GM21360 (cell line): ENCODE results near the gene HMGN4.
"Not testable (repeated sequence)": the region's sequence is repeated elsewhere in the genome, so short reads cannot be mapped to it uniquely, and the experiment has no call there.

Experiments
- ATAC-seq: cut with Tn5 transposase; IDR thresholded peaks from one replicate; pipeline ENCODE4 v1.9.1; 2021; ENCODE audit warnings: mild to moderate bottlenecking, moderate library complexity; ENCODE audit not compliant: unreplicated experiment

The HMGN4 gene

DNA sequence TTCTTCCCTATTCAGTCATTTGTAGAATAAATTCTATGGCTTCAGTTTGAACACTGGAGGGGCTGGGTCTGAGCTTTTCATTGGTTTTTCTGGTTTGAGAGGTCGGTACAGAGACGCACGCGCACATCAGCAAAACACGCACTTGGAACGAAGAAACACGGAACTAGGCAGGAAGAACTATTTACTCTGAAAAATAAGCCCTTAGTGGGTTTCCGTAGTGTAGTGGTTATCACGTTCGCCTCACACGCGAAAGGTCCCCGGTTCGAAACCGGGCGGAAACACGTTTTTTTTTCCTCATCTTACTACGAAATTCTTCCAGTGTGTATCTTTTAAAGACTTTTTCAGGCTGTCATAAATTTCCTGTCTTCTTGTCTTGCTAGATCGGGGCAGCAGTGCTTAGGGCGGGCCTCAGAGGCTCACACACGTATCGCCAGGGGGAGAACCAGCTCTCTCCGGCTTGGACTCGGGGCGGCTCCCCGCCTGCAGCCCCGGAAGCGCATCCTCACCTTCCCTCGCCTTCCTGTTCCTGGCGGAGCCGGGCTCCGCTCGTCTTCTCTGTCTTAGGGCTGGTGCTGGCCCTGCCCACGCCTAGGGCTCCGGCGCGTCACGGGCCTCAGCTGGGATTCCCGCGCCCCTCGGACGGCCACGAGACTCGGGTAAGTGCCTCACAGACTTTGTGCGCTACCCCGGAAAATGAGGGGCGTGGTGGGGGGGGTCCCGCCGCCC, at the start of gene HMGN4:
TSS of gene HMGN4 (plus strand) at position 521 of the 726 bp plus-strand sequence. CDS start 6,841 bp downstream, outside the sequence.
- peak; percentile 45 for ATAC-seq

DNA sequence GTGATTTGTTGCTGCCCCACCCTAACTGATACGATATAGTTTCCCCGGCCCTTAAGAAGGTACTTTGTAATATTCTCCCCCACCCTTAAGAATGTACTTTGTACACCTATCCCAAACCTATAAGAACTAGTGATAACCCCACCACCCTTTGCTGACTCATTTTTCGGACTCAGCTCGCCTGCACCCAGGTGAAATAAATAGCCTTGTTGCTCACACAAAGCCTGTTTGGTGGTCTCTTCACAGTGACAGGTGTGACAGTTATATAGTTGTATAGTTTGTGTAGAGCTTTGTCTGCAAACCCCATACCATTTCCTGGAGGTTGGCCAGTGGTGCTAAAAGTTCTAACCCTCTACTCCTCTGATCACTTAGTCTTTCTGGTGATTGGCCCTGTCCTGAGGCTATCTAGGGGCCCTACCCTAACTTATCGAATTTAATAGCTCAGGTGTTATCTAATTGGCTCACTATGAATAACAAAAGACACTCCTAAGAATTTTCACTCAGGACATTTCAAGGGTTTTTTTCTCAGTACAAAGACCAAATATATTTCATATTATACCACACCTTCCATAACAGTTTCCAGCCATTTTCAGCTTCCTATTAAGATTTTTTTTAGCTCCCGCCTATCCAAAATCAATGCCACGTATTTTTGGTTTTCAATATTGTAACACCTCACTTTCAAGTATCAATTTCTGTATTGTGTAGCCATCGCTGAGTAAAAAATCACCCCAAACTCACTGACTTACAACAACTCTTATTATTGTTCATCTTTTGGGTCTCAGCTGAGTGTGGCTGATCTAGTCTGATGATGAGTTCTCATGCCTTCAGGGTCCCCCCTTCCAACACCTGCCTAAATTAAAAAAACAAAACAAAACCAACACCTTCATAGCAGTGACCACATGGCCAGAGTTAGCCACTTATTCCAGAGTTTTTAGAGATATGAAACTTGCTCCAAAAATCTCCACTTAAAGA, 47.9 kb upstream of the HMGN4 start:
- ATAC-seq: no peak

DNA sequence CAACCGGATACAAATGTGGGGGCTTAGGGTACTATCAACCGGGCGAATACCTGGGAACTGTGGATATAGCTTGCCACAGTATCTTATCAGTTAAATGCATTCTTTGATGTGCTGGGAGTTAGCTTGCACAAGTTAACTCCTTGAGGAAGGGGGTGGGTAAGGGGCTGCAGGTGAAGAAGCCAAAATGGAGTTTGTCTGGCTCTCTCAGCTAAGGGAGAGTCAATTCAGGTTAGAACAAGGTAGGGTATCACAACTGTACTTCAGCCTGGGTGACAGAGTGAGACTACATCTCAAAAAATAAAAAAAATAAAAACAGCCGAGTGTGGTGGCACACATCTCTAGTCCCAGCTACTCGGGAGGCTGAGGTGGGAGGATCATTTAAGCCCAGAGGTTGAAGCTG, 46.6 kb upstream of the HMGN4 start:
- ATAC-seq: no peak

DNA sequence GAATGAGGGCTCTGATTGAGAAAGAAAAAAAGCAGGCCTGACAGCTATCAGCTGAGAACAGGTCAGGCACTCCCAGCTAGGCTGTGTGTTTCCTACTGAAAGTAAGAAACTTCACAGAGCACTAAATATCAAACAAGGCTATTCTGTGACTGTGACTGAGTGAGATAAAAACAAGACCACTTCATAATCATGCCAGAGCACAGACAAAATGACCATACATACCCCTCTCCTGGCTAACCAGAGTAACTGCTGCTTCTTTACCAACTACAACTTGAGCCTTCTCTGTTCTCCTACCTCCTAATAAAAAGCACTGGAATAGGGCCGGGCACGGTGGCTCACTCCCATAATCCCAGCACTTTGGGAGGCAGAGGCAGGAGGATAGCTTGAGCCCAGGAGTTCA, 44.9 kb upstream of the HMGN4 start:
- no peak for ATAC-seq

DNA sequence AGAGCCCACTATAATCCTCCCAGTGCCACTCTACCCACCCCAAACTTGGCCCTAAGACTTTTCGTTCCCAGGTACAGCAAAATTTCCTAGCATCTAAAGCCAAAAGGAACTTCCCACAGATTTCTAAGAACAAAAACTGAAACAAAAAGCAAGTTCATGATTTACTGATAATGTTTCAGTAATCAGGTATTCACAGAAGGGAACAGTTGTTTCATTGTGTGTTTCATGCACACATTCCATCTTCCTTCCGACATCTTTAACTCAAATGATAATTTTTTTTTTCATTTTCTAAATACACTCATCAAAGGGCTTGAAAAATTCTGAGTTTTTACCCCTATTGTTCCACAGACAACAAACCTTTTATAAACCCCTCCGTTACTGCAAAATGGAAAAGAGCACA, 44.0 kb upstream of the HMGN4 start:
- ATAC-seq: no peak

DNA sequence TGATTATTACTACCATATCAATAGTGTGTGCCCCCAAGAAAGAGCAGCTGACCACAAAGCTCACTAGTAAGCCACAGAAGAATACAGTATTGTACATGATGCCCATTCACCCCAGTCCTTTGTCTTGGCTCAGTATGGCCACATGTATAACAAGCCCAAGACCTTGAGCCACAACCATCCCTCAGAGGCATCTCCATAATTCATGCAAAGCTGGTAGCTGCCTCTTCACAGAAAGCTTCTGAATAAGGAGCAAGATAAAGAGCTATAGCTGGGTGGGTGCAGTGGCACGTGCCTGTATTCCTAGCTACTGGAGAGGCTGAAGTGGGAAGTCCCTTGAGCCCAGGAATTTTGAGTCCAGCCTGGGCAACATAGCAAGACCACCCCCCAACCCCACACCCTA, 42.9 kb upstream of the HMGN4 start:
- no peak for ATAC-seq

DNA sequence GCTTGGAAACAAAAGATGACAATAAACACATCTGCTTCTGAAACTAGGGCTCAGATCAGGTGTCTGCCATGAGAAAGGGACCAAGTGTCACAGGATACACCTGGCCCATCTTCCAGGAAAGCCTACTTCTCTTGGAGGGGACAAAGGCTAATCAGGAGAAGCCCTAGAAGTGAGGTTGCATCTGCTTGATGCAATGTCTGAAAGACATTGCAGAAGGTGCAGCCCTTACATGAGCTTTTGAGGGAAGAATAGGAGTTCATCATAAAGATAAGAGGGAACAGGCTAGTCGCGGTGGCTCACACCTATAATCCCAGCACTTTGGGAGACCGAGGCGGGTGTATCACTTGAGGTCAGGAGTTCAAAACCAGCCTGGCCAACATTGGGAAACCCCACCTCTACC, 40.6 kb upstream of the HMGN4 start:
- ATAC-seq: no peak

DNA sequence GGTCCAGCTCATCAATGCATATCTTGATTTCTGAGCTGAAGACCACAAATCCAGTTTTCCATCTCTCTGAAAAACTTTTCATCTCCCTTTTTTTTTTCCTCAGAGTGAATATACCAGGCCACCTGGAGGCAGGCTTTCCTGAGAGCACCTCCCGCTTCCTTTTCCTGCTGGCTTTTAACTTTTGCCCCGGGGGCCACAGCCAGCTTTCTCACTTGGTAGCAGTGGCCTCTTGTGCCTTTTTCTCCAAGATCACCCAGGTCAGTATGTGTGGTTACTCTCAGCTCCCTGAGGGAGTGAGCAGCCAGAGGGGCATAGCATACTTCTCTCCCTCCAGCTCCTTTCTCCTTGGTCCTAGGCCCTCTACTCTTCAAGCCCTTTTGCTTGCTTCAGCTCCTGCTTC, 38.1 kb upstream of the HMGN4 start, which contains the start of gene BTN1A1:
TSS of gene BTN1A1 (plus strand) at position 202 of the 400 bp plus-strand sequence. CDS start 984 bp downstream, outside the sequence.
- no peak for ATAC-seq

DNA sequence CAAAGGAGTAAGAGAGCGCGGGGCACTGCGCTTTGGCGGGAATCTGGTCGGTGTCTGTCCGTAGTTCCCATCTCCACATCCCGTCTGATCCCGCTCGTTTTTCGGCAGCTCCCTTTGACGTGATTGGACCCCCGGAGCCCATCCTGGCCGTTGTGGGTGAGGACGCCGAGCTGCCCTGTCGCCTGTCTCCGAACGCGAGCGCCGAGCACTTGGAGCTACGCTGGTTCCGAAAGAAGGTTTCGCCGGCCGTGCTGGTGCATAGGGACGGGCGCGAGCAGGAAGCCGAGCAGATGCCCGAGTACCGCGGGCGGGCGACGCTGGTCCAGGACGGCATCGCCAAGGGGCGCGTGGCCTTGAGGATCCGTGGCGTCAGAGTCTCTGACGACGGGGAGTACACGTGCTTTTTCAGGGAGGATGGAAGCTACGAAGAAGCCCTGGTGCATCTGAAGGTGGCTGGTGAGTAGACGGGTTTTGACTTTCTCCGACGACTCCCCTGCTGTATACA, 36.6 kb upstream of the HMGN4 start:
- no peak for ATAC-seq

DNA sequence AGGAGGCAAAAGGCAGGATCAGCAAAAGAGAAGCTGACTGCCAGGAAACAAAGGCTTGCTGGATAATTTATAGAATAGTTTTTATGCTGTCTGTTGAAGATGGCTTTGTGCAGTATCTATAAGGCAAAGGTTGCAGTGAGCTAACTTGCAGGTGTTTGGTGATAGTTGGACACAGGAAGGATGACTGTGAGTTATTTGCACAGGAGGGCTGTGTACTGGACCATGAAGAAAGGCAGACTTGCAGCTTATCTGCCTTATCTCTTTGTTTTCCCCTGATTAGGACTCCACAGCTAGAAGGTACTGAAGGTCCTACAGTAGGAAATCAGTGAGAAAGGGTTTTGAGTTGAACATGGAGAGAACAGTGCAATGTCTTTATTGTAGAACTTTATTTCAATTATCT, 36.0 kb upstream of the HMGN4 start:
- ATAC-seq: no peak

DNA sequence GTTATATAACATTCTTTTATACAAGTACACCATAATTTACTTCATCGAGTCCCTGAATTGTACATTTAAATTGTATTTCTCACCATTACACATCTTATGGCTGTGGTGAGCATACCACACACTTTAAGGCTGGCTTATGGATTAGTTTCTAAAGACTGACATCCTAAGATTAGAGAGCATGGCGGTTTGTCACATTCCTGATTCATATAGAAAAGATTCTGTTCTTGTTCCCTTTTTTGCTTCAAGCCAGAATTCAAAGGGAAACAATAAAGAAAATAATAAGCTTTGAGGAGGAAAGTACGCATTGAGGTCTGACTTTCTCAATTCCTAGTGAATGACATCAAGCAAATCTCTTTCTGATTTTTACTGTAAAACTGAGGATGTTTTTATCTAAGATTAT, 35.5 kb upstream of the HMGN4 start:
- no peak for ATAC-seq

DNA sequence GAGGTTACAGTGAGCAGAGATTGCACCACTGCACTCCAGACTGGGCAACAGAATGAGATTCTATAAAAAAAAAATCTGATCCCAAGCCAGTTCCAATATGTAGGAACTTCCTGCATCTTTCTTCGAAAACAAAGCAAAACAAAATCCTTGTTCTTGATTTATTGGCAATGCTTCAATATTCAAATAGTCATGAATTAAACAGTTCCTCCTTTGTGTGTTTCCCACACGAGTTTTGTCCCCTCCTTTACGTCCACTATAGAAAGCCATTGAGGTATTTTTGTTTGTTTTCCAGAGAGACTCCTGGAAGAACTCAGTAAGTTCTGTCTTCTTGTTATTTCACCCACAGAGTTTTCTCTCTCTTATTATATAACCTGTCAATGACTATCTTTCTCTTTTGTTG, 30.5 kb upstream of the HMGN4 start:
- ATAC-seq: no peak

DNA sequence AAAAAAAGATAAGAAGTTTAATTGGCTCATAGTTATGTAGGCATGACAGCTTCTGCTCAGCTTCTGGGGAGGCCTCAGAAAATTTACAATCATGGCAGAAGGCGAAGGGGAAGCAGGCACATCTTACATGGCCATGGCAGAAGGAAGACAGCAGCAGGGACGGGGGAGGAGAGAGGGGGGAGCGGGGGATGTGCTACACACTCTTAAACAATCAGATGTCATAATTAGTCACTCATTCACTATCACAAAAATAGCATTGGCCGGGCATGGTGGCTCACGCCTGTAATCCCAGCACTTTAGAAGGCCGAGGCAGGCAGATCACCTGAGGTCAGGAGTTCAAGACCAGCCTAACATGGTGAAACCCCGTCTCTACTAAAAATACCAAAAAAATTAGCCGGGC, 27.1 kb upstream of the HMGN4 start:
- not testable (repeated sequence) for ATAC-seq

DNA sequence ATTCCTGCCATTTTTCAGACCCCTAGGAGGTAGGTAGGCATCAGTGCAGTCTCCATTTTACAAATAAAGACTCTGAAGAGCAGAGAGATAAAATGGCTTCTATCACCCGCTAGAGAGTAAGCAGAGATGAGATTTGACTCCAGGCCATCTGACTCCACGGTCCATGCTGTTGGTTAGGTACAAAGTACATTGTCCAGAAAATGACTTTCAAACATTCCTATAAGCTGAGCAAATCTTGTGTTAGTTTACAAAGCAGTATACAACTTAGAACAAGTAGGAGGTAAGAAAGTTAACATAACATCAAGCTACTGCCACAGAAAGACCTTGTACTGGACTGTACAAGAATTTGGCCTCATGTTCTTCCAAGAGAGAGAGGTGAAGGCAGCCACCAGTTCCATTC, 23.2 kb upstream of the HMGN4 start:
- no peak for ATAC-seq

DNA sequence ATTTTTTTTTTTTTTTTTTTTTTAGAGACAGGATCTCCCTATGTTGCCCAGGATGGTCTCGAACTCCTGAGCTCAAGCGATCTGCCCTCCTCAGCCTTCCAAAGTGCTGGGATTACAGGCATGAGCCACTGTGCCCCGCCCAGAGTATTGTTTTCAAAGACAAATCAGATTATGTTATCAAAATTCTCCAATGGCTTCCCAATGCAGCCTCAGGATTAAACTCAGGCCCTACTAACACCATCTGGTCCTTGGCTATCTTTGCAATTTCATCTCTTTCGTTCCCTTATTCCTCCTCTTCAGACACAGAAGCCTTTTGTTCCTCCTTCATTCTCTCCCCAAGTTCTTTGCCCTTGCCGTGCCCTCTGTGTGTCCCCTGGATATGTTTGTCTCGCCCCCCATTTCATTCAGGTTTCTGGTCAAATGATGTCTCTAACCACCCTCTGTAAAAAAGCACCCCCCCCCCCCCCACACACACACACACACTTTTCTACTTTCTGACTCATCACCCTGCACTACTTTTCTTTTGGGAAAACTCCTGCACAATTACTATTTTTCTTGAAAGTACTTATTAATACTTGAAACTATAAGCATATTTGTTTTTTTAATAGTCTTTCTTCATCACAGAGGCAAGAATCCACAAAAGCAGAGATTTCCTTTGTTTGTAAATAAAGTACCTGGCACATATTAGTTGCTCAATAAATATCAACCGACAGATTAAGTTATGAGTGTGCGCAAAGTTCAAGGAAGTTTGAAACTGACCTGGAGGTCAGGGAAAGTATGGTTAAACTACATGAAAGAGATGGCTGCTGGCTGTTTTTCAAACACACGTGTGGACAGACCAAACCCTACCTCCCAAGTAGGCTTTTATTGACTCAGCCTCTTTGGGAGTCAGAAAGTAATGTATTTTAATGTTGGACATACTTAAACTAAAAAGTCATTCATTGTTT, 21.4 kb upstream of the HMGN4 start:
- no peak for ATAC-seq

DNA sequence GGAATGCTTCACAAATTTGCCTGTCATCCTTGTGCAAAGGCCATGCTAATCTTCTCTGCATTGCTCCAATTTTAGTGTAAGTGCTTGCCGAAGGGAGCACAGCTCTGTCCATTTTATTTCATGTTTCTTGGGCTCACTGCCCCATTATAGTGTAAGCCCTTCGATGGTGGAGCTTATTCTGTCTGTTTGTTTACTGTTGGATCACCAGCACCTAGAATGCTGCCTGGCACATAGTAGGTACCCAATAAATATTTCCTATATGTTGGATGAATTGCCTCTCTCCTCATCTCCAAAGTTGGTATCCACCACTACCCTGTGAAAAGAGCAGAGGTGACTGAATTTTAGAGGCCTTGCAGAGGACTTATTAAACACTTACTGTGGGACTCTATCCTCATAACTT, 18.8 kb upstream of the HMGN4 start:
- no peak for ATAC-seq

DNA sequence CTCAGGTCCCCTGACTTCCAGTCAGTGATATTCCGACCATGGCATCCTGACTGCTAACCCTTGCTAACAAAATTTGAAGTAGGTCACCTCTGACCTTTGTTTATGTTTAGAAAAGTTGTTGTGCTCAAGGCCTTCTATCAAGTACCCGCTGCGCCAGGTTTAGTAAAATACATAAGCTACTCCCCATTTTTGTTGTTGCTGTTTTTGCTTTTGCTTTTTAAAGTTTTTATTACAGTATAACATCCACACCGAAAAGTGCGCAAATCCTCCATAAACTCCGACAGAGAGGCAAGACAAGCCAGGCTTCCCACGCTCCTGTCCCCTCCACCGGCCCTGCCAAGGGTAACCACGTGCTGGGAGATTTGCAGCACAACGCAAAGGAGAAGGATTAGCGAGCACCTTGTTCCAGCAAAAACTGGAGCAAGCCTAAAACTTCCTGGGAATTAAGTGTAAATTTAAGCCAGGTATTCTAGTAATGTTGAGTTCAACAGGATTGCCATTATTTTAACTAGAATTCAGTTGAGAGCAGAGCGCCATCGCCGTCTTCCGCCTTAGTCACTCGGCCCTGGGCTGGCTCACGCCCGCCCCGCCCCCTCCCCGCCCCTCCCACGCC, 17.8 kb upstream of the HMGN4 start:
- ATAC-seq: peak; percentile 33

DNA sequence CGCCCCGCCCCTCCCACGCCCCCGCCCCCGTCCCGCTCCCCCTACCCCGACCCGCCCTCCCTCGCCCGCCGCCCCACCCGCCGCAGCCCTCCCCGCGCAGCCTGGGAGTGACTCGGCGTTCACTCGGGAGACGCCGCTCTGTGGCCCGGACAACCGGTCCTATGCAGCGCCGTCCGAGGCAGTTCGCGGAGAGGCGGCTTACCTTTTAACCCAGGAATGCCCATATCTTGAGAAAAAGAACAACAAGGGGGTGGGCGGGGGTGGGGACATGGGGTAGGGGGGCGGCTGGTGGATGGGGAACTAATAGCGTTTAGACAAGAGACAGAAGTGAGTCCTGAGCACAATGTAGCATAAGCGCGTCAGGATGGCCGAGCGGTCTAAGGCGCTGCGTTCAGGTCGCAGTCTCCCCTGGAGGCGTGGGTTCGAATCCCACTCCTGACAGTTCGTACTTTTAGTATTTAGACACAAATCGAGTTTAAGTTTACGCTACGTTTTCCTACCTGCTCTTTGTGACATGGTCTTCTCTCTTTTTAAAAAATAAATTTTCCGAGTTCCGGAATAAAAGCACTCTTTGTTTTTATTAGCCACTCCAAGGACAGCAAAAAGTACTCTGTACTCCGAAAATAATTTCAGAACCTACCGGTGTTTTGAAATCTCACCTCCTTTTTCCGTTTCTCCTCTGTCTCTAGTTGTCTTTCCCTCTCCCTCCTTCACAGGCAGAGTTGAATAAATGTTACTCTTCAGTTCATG, 17.1 kb upstream of the HMGN4 start:
- peak; percentile 49 for ATAC-seq

DNA sequence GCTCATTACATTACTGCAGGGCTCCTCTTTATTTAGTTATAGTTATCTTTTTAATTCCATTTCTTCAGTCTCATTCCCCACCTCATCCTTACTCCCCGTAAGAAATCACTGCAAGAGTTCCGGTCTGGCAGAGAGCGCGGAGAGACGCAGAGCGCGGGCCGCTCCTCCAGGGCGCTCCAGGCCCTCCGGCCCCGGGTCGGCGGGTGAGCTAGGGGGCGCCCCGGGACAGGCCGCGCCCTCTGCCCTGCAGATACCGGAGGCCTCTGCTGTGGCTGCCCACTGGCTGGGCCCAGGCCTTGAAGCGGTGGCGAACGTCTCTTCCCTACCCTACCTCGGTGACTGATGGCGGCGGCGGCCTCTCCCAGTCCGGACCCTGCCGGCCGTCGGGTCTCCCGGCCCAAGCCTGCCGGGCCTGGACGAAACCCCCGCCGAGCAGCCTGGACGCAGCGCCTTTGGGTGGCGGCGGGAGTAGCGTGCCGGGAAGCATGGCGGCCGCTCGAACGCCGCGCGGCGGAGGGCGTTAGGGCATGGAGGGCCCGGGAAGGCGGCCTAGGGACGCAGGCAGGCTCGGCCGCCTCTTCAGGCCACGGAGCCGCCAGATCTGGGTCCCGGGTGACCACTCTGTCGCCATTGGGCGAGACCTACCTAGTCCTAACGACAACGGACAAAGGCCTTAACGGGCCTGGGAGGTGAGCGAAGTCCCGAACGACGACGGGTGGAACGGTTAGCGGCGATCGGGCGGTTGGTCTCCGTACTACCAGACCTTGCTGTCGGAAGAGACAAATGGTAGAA, 16.4 kb upstream of the HMGN4 start:
- ATAC-seq: peak; percentile 60
